ENCODE measurements around the gene MYH7. TPM values are rescaled to one million over a fixed set of nuclear protein-coding genes. Genes with fewer than 3 reads are reported as not detected.
"Not testable (repeated sequence)": the region's sequence is repeated elsewhere in the genome, so short reads cannot be mapped to it uniquely, and the experiment has no call there.

MYH7 gene
- total RNA-seq, 6 experiments from 2014 or later = not detected

GRCh38 chr14:23387916-23388882, 47.3 kb downstream of the MYH7 start:
- TF ChIP-seq CTCF (IDR thresholded peaks at IDR 0.05) = no peak
- H3K27ac Mint-ChIP-seq = no peak overlapping the region
- H3K4me3 Mint-ChIP-seq = no peak overlapping the region
- H3K27me3 Mint-ChIP-seq (ENCODE audit: insufficient read depth) = peaks cover 46% of the 10 kb centered on the region
- DNase-seq = no peak
- no peaks in the 10 kb centered on the region for H3K9me3 Mint-ChIP-seq
- H3K4me1 Mint-ChIP-seq (ENCODE audit: low read depth) = no peaks in the 10 kb centered on the region
- H3K36me3 Mint-ChIP-seq (ENCODE audit: low read depth) = no peaks in the 10 kb centered on the region

GRCh38 chr14:23386999-23387398, 48.5 kb downstream of the MYH7 start:
- Mint-ChIP-seq H3K9me3 (no peaks in the 10 kb centered on the region), H3K4me1 (ENCODE audit: low read depth) (no peaks in the 10 kb centered on the region), H3K36me3 (ENCODE audit: low read depth) (no peaks in the 10 kb centered on the region), H3K4me3 (no peak overlapping the region), H3K27me3 (ENCODE audit: insufficient read depth) (peaks cover 48% of the 10 kb centered on the region), H3K27ac (no peak overlapping the region)
- no peak for TF ChIP-seq CTCF (IDR thresholded peaks at IDR 0.05)
- no peak for DNase-seq

GRCh38 chr14:23386266-23386657, 49.2 kb downstream of the MYH7 start:
- H3K27ac Mint-ChIP-seq; H3K4me3 Mint-ChIP-seq; H3K9me3 Mint-ChIP-seq; H3K4me1 Mint-ChIP-seq (ENCODE audit: low read depth); H3K36me3 Mint-ChIP-seq (ENCODE audit: low read depth); DNase-seq: not testable (repeated sequence)
- H3K27me3 Mint-ChIP-seq (ENCODE audit: insufficient read depth) = peaks cover 42% of the 10 kb centered on the region

GRCh38 chr14:23385642-23386265, 49.7 kb downstream of the MYH7 start:
- TF ChIP-seq CTCF (IDR thresholded peaks at IDR 0.05) = no peak
- no peak overlapping the region for H3K4me3 Mint-ChIP-seq
- H3K9me3 Mint-ChIP-seq = no peaks in the 10 kb centered on the region
- DNase-seq = no peak
- H3K27ac Mint-ChIP-seq = no peak overlapping the region
- H3K36me3 Mint-ChIP-seq (ENCODE audit: low read depth) = no peaks in the 10 kb centered on the region
- H3K4me1 Mint-ChIP-seq (ENCODE audit: low read depth) = no peaks in the 10 kb centered on the region
- H3K27me3 Mint-ChIP-seq (ENCODE audit: insufficient read depth) = peaks cover 40% of the 10 kb centered on the region

GRCh38 chr14:23385244-23385641, 50.2 kb downstream of the MYH7 start:
- DNase-seq = no peak
- H3K27me3 Mint-ChIP-seq (ENCODE audit: insufficient read depth) = peaks cover 35% of the 10 kb centered on the region
- H3K4me3 Mint-ChIP-seq = no peak overlapping the region

More at GRCh38 chr14:23385244-23385641, 50.2 kb downstream of the MYH7 start:
- TF ChIP-seq CTCF (IDR thresholded peaks at IDR 0.05) = no peak
- H3K36me3 Mint-ChIP-seq (ENCODE audit: low read depth) = no peaks in the 10 kb centered on the region
- H3K4me1 Mint-ChIP-seq (ENCODE audit: low read depth) = no peaks in the 10 kb centered on the region
- no peak overlapping the region for H3K27ac Mint-ChIP-seq
- H3K9me3 Mint-ChIP-seq = no peaks in the 10 kb centered on the region

Data from HFFc6 (cell line).